Retinal pigment epithelial cell (primary cell): Measurements from ENCODE around the gene SLC25A51.

Source experiments
- DNase-seq: peaks from one replicate; pipeline ENCODE4 v3.0.0-alpha.2; 2010; ENCODE audit warnings: low read depth
- H3K4me3 ChIP-seq: 2 replicates; pipeline ENCODE4 v1.5.1; 2011; ENCODE audit warnings: mild to moderate bottlenecking, low read length, control low read depth, moderate library complexity
- CTCF ChIP-seq: conservative IDR thresholded peaks from 2 replicates; pipeline ENCODE4 v1.5.1; 2011; ENCODE audit warnings: low read depth, low read length, control low read depth, inconsistent platforms

SLC25A51 gene

GRCh38 chr9:37919956-37920335 is 16.0 kb upstream of the SLC25A51 start:
- H3K4me3 ChIP-seq, result no peak overlapping the region
- no peak for TF ChIP-seq CTCF
- no peak for DNase-seq

DNA sequence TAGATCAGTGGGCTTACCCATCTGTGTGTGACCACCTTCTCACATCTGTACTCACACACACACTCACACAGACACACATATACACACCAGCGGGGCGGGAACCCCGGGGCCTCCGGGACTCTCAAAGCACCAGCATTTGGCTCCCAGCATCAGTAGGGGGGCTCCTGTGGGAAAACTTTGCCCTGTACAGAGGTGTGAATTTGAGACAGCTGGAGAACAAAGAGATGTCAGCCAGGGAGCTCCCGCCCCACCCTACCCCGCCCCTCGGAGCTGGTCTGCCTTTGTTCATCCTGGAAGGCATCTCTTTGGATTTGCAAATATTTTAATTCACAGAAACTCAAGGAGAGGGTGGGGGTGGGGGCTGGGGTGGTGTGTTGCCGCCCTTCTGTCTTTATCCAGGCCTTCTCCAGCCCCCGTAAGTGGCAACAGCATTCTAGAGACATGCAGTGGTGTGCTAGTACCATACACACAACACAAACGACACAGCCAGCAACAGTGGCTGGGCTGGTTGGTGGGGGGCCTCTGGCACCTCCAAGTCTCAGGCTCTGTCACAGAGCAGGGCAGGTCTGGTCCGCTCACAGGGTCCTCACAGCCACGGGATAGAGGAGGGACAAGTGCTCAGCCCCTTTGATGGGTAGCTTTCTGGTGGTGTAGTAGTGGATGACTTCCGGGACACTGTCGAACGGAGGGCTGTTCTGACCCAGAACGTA is 15.5 kb upstream of the SLC25A51 start:
- DNase-seq, result no peak
- no peak for TF ChIP-seq CTCF
- no peak overlapping the region for H3K4me3 ChIP-seq

- TF ChIP-seq CTCF, result no peak
- no peak for DNase-seq
- no peak overlapping the region for H3K4me3 ChIP-seq
Measured at GRCh38 chr9:37918665-37919170, 14.8 kb upstream of the SLC25A51 start.

GRCh38 chr9:37917801-37918664 is 14.1 kb upstream of the SLC25A51 start:
- no peak for DNase-seq
- H3K4me3 ChIP-seq, result no peak overlapping the region
- TF ChIP-seq CTCF, result no peak

- no peak for TF ChIP-seq CTCF
- no peak for DNase-seq
- no peak overlapping the region for H3K4me3 ChIP-seq
Measured at GRCh38 chr9:37917313-37917731, 13.4 kb upstream of the SLC25A51 start.

DNA sequence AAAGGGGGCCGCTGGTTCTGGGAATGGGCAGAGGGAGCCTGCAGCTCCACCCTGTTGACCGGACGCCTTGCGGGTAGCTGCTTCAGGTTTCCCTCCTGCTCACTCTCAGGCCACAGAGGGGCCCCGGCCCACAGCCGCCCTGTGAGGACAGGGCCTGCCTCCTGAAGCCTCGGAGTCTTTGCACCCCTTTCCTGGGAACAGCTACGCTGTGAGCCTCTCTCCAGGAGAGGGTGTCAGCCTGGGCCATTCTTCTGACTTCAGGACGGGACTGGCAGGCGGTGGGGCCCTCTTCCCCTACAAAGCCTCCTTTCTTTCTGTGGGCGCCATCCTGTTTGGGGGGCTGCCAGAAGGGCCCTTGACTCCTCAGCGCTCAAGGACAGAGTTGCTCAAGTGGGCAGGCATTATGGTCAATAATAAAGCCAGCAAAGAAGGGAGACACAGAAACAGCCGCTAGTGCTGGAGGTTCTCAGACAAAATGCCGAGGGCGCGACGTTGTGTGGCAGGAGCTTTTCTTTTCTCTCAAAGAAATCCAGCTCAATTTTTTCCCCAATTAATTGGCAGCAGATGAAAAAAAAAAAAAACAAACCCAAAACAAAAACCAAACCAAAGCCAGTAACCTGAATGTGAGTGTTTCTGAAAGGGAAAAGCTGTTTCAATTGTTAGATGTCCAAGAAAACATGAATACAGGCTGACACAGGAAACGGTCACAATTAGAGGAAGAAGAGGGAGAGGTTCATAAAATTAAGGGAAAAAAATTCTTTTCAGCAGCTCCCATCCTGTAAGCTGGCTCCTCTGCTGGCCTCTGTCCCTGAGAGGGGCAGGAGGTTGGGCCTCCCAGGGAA is 12.8 kb upstream of the SLC25A51 start:
- DNase-seq, result no peak
- no peak overlapping the region for H3K4me3 ChIP-seq
- no peak for TF ChIP-seq CTCF
